A673 (cell line): Measurements from ENCODE around the gene PCBP3. TPM values are rescaled to one million over a fixed set of nuclear protein-coding genes. Genes with fewer than 3 reads are reported as not detected.
A peak's percentile ranks its signal among the peaks of the same experiment; 100 is the strongest.

Experiments
- BruUV-seq: library from RNA; stranded (reverse); fragments of 400-500 nt; replicated peaks from 2 replicates; lab custom pipeline; 2021; lab: Mats Ljungman, UMichigan
- CTCF ChIA-PET: fragments of 300-600 bp; sonication (Branson Sonifier 250); formaldehyde crosslinking; loops from one replicate; lab custom pipeline; 2022; ENCODE audit warnings: antibody characterized with exemption; lab: Charles Lee
- POLR2A ChIA-PET: fragments of 300-600 bp; sonication (Branson Sonifier 250); formaldehyde crosslinking; loops from one replicate; lab custom pipeline; 2022; ENCODE audit warnings: antibody characterized with exemption; ENCODE audit not compliant: low non-redundant PET; lab: Charles Lee
- DNase-seq: peaks from one replicate; pipeline ENCODE4 v3.0.0-alpha.2; 2015; ENCODE audit warnings: low spot score
- H3K27ac ChIP-seq: fragments of 200-600 bp; sonication (generic); 2 replicates; pipeline ENCODE4 v1.5.1; 2016; ENCODE audit warnings: mixed run types, low read depth, mild to moderate bottlenecking, mixed read lengths, antibody characterized with exemption, low read length; ENCODE audit not compliant: poor library complexity, severe bottlenecking
- H3K27me3 ChIP-seq: fragments of 200-600 bp; sonication (generic); replicated peaks from 2 replicates; pipeline ENCODE4 v1.6.1; 2017; ENCODE audit warnings: mixed run types, low read depth, mild to moderate bottlenecking, mixed read lengths, antibody characterized with exemption, low read length; ENCODE audit not compliant: insufficient read depth, poor library complexity
- H3K36me3 ChIP-seq: fragments of 200-600 bp; sonication (generic); 2 replicates; pipeline ENCODE4 v1.6.1; 2016; ENCODE audit warnings: mixed run types, mild to moderate bottlenecking, mixed read lengths, antibody characterized with exemption, low read length; ENCODE audit not compliant: insufficient read depth, poor library complexity, severe bottlenecking
- H3K4me1 ChIP-seq: fragments of 200-600 bp; sonication (generic); 2 replicates; pipeline ENCODE4 v1.6.1; 2017; ENCODE audit warnings: mixed run types, mild to moderate bottlenecking, mixed read lengths, antibody characterized with exemption, low read length; ENCODE audit not compliant: insufficient read depth, poor library complexity, severe bottlenecking
- H3K4me3 ChIP-seq: fragments of 200-600 bp; sonication (generic); 2 replicates; pipeline ENCODE4 v1.5.1; 2016; ENCODE audit warnings: low read depth, mixed run types, mild to moderate bottlenecking, mixed read lengths, low read length; ENCODE audit not compliant: poor library complexity, severe bottlenecking
- H3K9me3 ChIP-seq: fragments of 200-600 bp; sonication (generic); 2 replicates; pipeline ENCODE4 v1.6.1; 2016; ENCODE audit warnings: mixed run types, low read depth, mild to moderate bottlenecking, mixed read lengths, antibody characterized with exemption, low read length; ENCODE audit not compliant: poor library complexity, severe bottlenecking
- CTCF ChIP-seq: fragments of 300-800, 200-600 bp; sonication (generic); conservative IDR thresholded peaks from 2 replicates; pipeline ENCODE4 v1.5.1; 2017; ENCODE audit warnings: low read depth, mild to moderate bottlenecking, antibody characterized with exemption, low read length, moderate library complexity, mixed read lengths
- EZH2 ChIP-seq: fragments of 200-600 bp; sonication (generic); IDR thresholded peaks from 2 replicates; pipeline ENCODE4 v1.6.1; 2017; ENCODE audit warnings: borderline replicate concordance, low read depth, mild to moderate bottlenecking, mixed read lengths, antibody characterized with exemption, low read length; ENCODE audit not compliant: poor library complexity, severe bottlenecking
- intact Hi-C: fragments of 100-400 bp; cut with micrococcal nuclease; formaldehyde crosslinking; loops from one replicate; pipeline ENCODE4 v1.10.0; 2022; ENCODE audit not compliant: unreplicated experiment
- total RNA-seq: library from RNA; stranded (reverse); gene quantifications from 2 replicates; pipeline ENCODE4 v1.2.3, GENCODE V29; 2021

The PCBP3 gene
- total RNA-seq, 1 experiment from 2014 or later = 25.6 TPM

- H3K4me1 ChIP-seq = peaks cover 19% of the 10 kb centered on the region
- no peak overlapping the region for H3K27ac ChIP-seq
- DNase-seq = no peak
- H3K9me3 ChIP-seq = no peaks in the 10 kb centered on the region
- TF ChIP-seq CTCF (no peak), EZH2 (no peak)
- no peak overlapping the region for H3K4me3 ChIP-seq
- POLR2A ChIA-PET = no interaction called here
- H3K27me3 ChIP-seq = no peaks in the 10 kb centered on the region
- intact Hi-C loops = no loop called here
- H3K36me3 ChIP-seq = no peaks in the 10 kb centered on the region
- CTCF ChIA-PET = no interaction called here
- BruUV-seq = no TSS peak
Observed at GRCh38 chr21:45948576-45949141, 305.1 kb downstream of the PCBP3 start.

- H3K27me3 ChIP-seq = no peaks in the 10 kb centered on the region
- intact Hi-C loops = no loop called here
- H3K4me1 ChIP-seq = peaks cover 19% of the 10 kb centered on the region
- TF ChIP-seq EZH2 (no peak), CTCF (no peak)
- POLR2A ChIA-PET = no interaction called here
- no TSS peak for BruUV-seq
- H3K4me3 ChIP-seq = no peak overlapping the region
- H3K27ac ChIP-seq = no peak overlapping the region
- no peaks in the 10 kb centered on the region for H3K36me3 ChIP-seq
- H3K9me3 ChIP-seq = no peaks in the 10 kb centered on the region
- no peak for DNase-seq
- CTCF ChIA-PET = no interaction called here
Observed at GRCh38 chr21:45949928-45950739, 306.6 kb downstream of the PCBP3 start.

GRCh38 chr21:45950740-45951515 lies 307.4 kb downstream of the PCBP3 start:
- Histone ChIP-seq H3K4me3 (no peak overlapping the region), H3K36me3 (no peaks in the 10 kb centered on the region), H3K9me3 (no peaks in the 10 kb centered on the region), H3K27me3 (no peaks in the 10 kb centered on the region), H3K27ac (no peak overlapping the region), H3K4me1 (peaks cover 19% of the 10 kb centered on the region)
- CTCF ChIA-PET = no interaction called here
- intact Hi-C loops = no loop called here
- peak; percentile 85 for DNase-seq
- BruUV-seq = no TSS peak
- TF ChIP-seq EZH2 (no peak), CTCF (no peak)
- POLR2A ChIA-PET = no interaction called here
